Liver (tissue), 9 donors: ENCODE data around the gene BARHL2. TPM values are rescaled to one million over a fixed set of nuclear protein-coding genes. Genes with fewer than 3 reads are reported as not detected.

Experiments
- DNase-seq: peaks from one replicate; pipeline ENCODE4 v3.0.0-alpha.2; 2017; ENCODE audit warnings: low spot score
- H3K27ac ChIP-seq, 2 donors: one replicate each; pipeline ENCODE4 v1.7.0; 2013; ENCODE audit warnings: inconsistent platforms in 2 of 2, low read length in 2 of 2, control low read depth in 1 of 2, low read depth in 1 of 2, mild to moderate bottlenecking in 1 of 2
- H3K27me3 ChIP-seq, 4 donors: one replicate each; pipeline versions ENCODE4 v1.6.1 to v1.7.0; 2013; ENCODE audit warnings: low read length in 3 of 4, inconsistent platforms in 1 of 4, mild to moderate bottlenecking in 1 of 4, moderate library complexity in 1 of 4; ENCODE audit not compliant: control insufficient read depth in 4 of 4, insufficient read depth in 4 of 4
- H3K36me3 ChIP-seq, 4 donors: one replicate each; pipeline versions ENCODE4 v1.6.1 to v1.7.0; 2013; ENCODE audit warnings: low read length in 3 of 4, mild to moderate bottlenecking in 3 of 4, low read depth in 1 of 4, moderate library complexity in 1 of 4; ENCODE audit not compliant: control insufficient read depth in 4 of 4, insufficient read depth in 3 of 4
- H3K4me1 ChIP-seq, 4 donors: one replicate each; pipeline versions ENCODE4 v1.6.1 to v1.7.0; 2013; ENCODE audit warnings: low read length in 3 of 4, mild to moderate bottlenecking in 3 of 4, moderate library complexity in 1 of 4; ENCODE audit not compliant: control insufficient read depth in 4 of 4, insufficient read depth in 4 of 4
- H3K4me3 ChIP-seq, 3 donors: one replicate each; pipeline versions ENCODE4 v1.6.1 to v1.7.0; 2013; ENCODE audit warnings: low read length in 3 of 3, control low read depth in 1 of 3, low read depth in 1 of 3, mild to moderate bottlenecking in 1 of 3
- H3K9ac ChIP-seq, 2 donors: one replicate each; pipeline ENCODE4 v1.7.0; 2013; ENCODE audit warnings: low read length in 2 of 2, mild to moderate bottlenecking in 2 of 2, moderate library complexity in 2 of 2, control low read depth in 1 of 2, low read depth in 1 of 2
- H3K9me3 ChIP-seq, 4 donors: one replicate each; pipeline versions ENCODE4 v1.6.1 to v1.7.0; 2013; ENCODE audit warnings: low read length in 3 of 4; ENCODE audit not compliant: control insufficient read depth in 4 of 4
- EGR1 ChIP-seq, 2 donors: IDR thresholded peaks; 2 replicates each; pipeline ENCODE4 v1.6.1; 2016 to 2018; ENCODE audit warnings: antibody characterized with exemption in 2 of 2, low read depth in 2 of 2
- FOXA1 ChIP-seq: IDR thresholded peaks from 2 replicates; pipeline ENCODE4 v1.6.1; 2016; ENCODE audit warnings: antibody characterized with exemption
- FOXA2 ChIP-seq: IDR thresholded peaks from 2 replicates; pipeline ENCODE4 v1.6.1; 2016; ENCODE audit warnings: antibody characterized with exemption
- GABPA ChIP-seq, 2 donors: IDR thresholded peaks in 1 of 2; conservative IDR thresholded peaks in 1 of 2; 2 replicates each; pipeline ENCODE4 v1.6.1; 2016; ENCODE audit warnings: antibody characterized with exemption in 2 of 2, mild to moderate bottlenecking in 1 of 2, moderate library complexity in 1 of 2
- HNF4A ChIP-seq, 2 donors: conservative IDR thresholded peaks; 2 replicates each; pipeline ENCODE4 v1.6.1; 2016; ENCODE audit warnings: antibody characterized with exemption in 2 of 2, mild to moderate bottlenecking in 2 of 2
- JUND ChIP-seq, 2 donors: IDR thresholded peaks; 2 replicates each; pipeline ENCODE4 v1.6.1; 2016; ENCODE audit warnings: antibody characterized with exemption in 2 of 2
- RAD21 ChIP-seq, 2 donors: IDR thresholded peaks; 2 replicates each; pipeline ENCODE4 v1.6.1; 2016; ENCODE audit warnings: antibody characterized with exemption in 2 of 2, mild to moderate bottlenecking in 2 of 2
- RXRA ChIP-seq, 2 donors: IDR thresholded peaks; 2 replicates each; pipeline ENCODE4 v1.6.1; 2017 to 2018; ENCODE audit warnings: antibody characterized with exemption in 2 of 2, mild to moderate bottlenecking in 1 of 2
- SP1 ChIP-seq: IDR thresholded peaks from 2 replicates; pipeline ENCODE4 v1.6.1; 2018; ENCODE audit warnings: antibody characterized with exemption, mild to moderate bottlenecking
- TAF1 ChIP-seq: conservative IDR thresholded peaks from 2 replicates; pipeline ENCODE4 v1.6.1; 2016; ENCODE audit warnings: antibody characterized with exemption, mild to moderate bottlenecking
- YY1 ChIP-seq: IDR thresholded peaks from 2 replicates; pipeline ENCODE4 v1.6.1; 2016; ENCODE audit warnings: antibody characterized with exemption, mild to moderate bottlenecking
- WGBS: extraction: QIAGEN DNeasy Blood & Tissue Kit; methylation state at CpG from one replicate; pipeline ENCODE4 v1.1.7; 2013; 5-methylcytosine and 5-hydroxymethylcytosine counted together
- polyA plus RNA-seq, 2 donors: library from polyadenylated mRNA; stranded (reverse) in 1 of 2; unstranded in 1 of 2; fragments of 200-250 nt in 1 of 2; fragments of >200 nt in 1 of 2; fragmentation: Nextera tagmentation in 1 of 2; extraction: Ambion mirVana in 1 of 2; gene quantifications; one replicate each; pipeline versions ENCODE4 v1.2.1 to v1.2.3, GENCODE V29; 2013 to 2015
- total RNA-seq, 2 donors: library from RNA; depleted of rRNA; stranded (reverse); fragments of >200 nt; gene quantifications; one replicate each; pipeline ENCODE4 v1.2.3, GENCODE V29; 2014
- TF ChIP-seq, protein P1 (sequence below): fragments of 150-350 bp; IDR thresholded peaks from 2 replicates; pipeline ENCODE4 v1.5.1; 2017; ENCODE audit warnings: improper control_type of control experiment, low read depth, low read length; ENCODE audit not compliant: missing input control
- TF ChIP-seq, protein P2 (sequence below): IDR thresholded peaks from 2 replicates; pipeline ENCODE4 v1.6.1; 2016; ENCODE audit warnings: antibody characterized with exemption
- TF ChIP-seq, protein P3 (sequence below): IDR thresholded peaks from 2 replicates; pipeline ENCODE4 v1.6.1; 2016; ENCODE audit warnings: antibody characterized with exemption
- TF ChIP-seq, protein P4 (sequence below): IDR thresholded peaks from 2 replicates; pipeline ENCODE4 v1.6.1; 2016; ENCODE audit warnings: antibody characterized with exemption
- TF ChIP-seq, protein P5 (sequence below): IDR thresholded peaks from 2 replicates; pipeline ENCODE4 v1.6.1; 2016; ENCODE audit warnings: antibody characterized with exemption, mild to moderate bottlenecking
- donor health status: healthy.
- donor health status: healthy.
- donor health status: healthy.
- donor health status: healthy.
- donor health status: healthy.

Gene BARHL2
- total and polyA plus RNA-seq, 4 donors, result not detected

DNA sequence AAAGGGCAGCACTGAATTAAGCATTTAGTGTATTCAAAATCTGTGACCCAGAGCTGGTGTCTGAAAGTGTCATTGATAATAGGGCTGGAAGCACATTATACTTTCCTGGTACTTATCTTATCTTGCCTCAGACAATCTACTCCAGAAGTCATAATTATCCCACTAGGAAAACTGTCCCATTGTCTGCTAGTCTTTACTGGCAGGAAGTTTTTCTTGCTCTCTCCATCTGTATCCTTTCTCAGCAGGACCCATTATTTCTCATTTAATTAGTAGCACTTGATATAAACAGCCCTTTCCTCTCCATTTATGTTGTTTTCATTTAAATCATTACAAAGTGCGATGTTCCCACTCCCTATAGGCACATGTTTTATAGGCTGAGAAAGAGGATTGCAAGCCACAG lies 36.5 kb upstream of the BARHL2 start:
- Histone ChIP-seq H3K27me3 (peaks cover 0 to 2% (median 0%) of the 10 kb centered on the region in 4 donors), H3K9ac (no peak overlapping the region), H3K4me3 (no peak overlapping the region), H3K4me1 (no peaks in the 10 kb centered on the region), H3K36me3 (no peaks in the 10 kb centered on the region), H3K27ac (no peak overlapping the region), H3K9me3 (no peaks in the 10 kb centered on the region)
- TF ChIP-seq, protein P1, sequence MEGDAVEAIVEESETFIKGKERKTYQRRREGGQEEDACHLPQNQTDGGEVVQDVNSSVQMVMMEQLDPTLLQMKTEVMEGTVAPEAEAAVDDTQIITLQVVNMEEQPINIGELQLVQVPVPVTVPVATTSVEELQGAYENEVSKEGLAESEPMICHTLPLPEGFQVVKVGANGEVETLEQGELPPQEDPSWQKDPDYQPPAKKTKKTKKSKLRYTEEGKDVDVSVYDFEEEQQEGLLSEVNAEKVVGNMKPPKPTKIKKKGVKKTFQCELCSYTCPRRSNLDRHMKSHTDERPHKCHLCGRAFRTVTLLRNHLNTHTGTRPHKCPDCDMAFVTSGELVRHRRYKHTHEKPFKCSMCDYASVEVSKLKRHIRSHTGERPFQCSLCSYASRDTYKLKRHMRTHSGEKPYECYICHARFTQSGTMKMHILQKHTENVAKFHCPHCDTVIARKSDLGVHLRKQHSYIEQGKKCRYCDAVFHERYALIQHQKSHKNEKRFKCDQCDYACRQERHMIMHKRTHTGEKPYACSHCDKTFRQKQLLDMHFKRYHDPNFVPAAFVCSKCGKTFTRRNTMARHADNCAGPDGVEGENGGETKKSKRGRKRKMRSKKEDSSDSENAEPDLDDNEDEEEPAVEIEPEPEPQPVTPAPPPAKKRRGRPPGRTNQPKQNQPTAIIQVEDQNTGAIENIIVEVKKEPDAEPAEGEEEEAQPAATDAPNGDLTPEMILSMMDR, result no peak
- TF ChIP-seq, protein P2, sequence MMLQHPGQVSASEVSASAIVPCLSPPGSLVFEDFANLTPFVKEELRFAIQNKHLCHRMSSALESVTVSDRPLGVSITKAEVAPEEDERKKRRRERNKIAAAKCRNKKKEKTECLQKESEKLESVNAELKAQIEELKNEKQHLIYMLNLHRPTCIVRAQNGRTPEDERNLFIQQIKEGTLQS, result no peak
- TF ChIP-seq RAD21 (IDR thresholded peaks at IDR 0.05) (no peak), JUND (IDR thresholded peaks at IDR 0.05) (no peak), GABPA (IDR thresholded peaks at IDR 0.05 in 1 of 2, conservative IDR thresholded peaks at IDR 0.05 in 1 of 2) (no peak), FOXA1 (no peak), EGR1 (IDR thresholded peaks at IDR 0.05; ENCODE audit: low read depth in 2 of 2) (no peak), TAF1 (no peak), RXRA (IDR thresholded peaks at IDR 0.05) (no peak), SP1 (no peak), HNF4A (conservative IDR thresholded peaks at IDR 0.05) (no peak)
- TF ChIP-seq, protein P3, sequence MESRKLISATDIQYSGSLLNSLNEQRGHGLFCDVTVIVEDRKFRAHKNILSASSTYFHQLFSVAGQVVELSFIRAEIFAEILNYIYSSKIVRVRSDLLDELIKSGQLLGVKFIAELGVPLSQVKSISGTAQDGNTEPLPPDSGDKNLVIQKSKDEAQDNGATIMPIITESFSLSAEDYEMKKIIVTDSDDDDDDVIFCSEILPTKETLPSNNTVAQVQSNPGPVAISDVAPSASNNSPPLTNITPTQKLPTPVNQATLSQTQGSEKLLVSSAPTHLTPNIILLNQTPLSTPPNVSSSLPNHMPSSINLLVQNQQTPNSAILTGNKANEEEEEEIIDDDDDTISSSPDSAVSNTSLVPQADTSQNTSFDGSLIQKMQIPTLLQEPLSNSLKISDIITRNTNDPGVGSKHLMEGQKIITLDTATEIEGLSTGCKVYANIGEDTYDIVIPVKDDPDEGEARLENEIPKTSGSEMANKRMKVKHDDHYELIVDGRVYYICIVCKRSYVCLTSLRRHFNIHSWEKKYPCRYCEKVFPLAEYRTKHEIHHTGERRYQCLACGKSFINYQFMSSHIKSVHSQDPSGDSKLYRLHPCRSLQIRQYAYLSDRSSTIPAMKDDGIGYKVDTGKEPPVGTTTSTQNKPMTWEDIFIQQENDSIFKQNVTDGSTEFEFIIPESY, result no peak
- TF ChIP-seq, protein P4, sequence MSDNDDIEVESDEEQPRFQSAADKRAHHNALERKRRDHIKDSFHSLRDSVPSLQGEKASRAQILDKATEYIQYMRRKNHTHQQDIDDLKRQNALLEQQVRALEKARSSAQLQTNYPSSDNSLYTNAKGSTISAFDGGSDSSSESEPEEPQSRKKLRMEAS, result no peak
- no peak for DNase-seq
- WGBS, result 76% methylated on average over 1 of the region's 1 CpG

DNA sequence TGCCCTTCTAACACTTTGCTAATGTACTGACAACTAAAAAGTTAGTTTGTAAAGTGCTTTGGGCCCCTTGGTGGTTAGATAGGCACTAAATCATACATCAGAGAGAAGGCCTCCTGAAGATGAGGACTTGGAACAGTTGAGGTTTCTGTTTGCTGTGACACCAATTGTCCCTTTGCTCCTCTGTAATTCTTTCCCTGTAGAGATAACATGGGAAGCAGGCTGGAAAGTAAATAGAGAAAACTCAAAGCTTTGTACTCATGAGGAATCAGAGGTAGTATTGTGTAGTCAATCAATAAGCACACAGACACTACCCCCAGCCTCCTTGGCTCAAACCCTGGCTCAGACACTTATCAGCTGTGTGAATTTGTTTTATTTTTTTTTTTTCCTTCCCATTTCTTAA lies 31.6 kb upstream of the BARHL2 start:
- Histone ChIP-seq H3K27me3 (peaks cover 0 to 2% (median 0%) of the 10 kb centered on the region in 4 donors), H3K9me3 (no peaks in the 10 kb centered on the region), H3K4me3 (no peak overlapping the region), H3K4me1 (no peaks in the 10 kb centered on the region), H3K27ac (no peak overlapping the region), H3K9ac (no peak overlapping the region), H3K36me3 (no peaks in the 10 kb centered on the region)
- no peak for DNase-seq
- no peak for TF ChIP-seq RAD21 (IDR thresholded peaks at IDR 0.05)
- TF ChIP-seq FOXA2, result no peak
- no peak for TF ChIP-seq YY1
- TF ChIP-seq, protein P3, result no peak
- TF ChIP-seq GABPA (IDR thresholded peaks at IDR 0.05 in 1 of 2, conservative IDR thresholded peaks at IDR 0.05 in 1 of 2), result no peak
- TF ChIP-seq, protein P4, result no peak
- TF ChIP-seq, protein P5, sequence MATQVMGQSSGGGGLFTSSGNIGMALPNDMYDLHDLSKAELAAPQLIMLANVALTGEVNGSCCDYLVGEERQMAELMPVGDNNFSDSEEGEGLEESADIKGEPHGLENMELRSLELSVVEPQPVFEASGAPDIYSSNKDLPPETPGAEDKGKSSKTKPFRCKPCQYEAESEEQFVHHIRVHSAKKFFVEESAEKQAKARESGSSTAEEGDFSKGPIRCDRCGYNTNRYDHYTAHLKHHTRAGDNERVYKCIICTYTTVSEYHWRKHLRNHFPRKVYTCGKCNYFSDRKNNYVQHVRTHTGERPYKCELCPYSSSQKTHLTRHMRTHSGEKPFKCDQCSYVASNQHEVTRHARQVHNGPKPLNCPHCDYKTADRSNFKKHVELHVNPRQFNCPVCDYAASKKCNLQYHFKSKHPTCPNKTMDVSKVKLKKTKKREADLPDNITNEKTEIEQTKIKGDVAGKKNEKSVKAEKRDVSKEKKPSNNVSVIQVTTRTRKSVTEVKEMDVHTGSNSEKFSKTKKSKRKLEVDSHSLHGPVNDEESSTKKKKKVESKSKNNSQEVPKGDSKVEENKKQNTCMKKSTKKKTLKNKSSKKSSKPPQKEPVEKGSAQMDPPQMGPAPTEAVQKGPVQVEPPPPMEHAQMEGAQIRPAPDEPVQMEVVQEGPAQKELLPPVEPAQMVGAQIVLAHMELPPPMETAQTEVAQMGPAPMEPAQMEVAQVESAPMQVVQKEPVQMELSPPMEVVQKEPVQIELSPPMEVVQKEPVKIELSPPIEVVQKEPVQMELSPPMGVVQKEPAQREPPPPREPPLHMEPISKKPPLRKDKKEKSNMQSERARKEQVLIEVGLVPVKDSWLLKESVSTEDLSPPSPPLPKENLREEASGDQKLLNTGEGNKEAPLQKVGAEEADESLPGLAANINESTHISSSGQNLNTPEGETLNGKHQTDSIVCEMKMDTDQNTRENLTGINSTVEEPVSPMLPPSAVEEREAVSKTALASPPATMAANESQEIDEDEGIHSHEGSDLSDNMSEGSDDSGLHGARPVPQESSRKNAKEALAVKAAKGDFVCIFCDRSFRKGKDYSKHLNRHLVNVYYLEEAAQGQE, result no peak
- TF ChIP-seq, protein P2, result no peak
